Dermis lymphatic vessel endothelial cell (primary cell): ENCODE data around the gene TAS2R41. TPM values are rescaled to one million over a fixed set of nuclear protein-coding genes. Genes with fewer than 3 reads are reported as not detected.

Experiments
- total RNA-seq: library from RNA; depleted of rRNA; stranded (reverse); fragments of >200 nt; gene quantifications from 2 replicates; pipeline ENCODE4 v1.2.1, GENCODE V29; 2014

Gene TAS2R41, protein sequence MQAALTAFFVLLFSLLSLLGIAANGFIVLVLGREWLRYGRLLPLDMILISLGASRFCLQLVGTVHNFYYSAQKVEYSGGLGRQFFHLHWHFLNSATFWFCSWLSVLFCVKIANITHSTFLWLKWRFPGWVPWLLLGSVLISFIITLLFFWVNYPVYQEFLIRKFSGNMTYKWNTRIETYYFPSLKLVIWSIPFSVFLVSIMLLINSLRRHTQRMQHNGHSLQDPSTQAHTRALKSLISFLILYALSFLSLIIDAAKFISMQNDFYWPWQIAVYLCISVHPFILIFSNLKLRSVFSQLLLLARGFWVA
- total RNA-seq: not detected in 2 replicates

DNA sequence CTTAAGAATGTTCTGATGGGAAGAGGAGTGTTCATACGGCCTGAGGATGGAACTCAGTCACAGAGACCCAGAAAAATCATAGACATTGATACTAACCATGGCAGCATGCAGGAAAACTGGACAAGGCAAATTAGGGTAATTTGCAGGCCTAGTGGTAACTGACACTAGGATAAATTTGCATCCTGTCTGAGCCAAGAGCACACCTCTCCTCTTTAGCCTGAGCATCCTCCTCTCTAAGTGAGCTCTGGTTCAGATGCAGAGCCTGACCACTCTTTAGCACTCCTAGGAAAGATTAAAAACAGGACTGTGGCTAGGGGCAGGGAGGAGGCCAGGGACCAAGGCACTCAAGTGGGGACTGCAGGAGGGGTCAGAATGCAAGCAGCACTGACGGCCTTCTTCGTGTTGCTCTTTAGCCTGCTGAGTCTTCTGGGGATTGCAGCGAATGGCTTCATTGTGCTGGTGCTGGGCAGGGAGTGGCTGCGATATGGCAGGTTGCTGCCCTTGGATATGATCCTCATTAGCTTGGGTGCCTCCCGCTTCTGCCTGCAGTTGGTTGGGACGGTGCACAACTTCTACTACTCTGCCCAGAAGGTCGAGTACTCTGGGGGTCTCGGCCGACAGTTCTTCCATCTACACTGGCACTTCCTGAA lies at the start of gene TAS2R41:
Gene TAS2R41, plus strand, starts transcription at position 373 of the 650 bp plus-strand sequence. Its CDS starts 0 bp downstream, at position 373.

DNA sequence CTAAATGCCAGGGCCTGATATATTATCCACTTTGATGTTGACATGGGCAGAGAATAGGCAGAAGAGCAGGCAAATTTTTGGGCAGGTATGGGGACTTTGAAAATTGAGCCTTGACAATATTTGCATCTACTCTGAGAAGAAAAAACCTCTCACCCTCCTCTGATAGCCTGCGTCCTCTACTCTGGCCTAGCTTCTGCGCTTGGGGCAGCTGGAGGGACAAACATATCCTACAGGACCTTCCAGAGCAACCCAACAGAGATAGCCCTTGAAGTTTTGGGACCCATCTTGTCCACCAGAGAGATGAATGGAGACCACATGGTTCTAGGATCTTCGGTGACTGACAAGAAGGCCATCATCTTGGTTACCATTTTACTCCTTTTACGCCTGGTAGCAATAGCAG lies 34.5 kb upstream of the TAS2R41 start, which contains the start of gene TAS2R60:
Gene TAS2R60, plus strand, starts transcription at position 301 of the 400 bp plus-strand sequence. Its CDS starts 0 bp downstream, at position 301.

Other genes starting within 250 kb of the TAS2R41 start
- 66.9 and 81.5 TPM in 2 replicates for gene GSTK1, start 214.4 kb upstream of the TAS2R41 start, total RNA-seq
- not detected in 2 replicates for gene TMEM139, start 192.9 kb upstream of the TAS2R41 start, total RNA-seq
- 13.7 and 17.4 TPM in 2 replicates for gene CASP2, start 189.5 kb upstream of the TAS2R41 start, total RNA-seq
- not detected in 2 replicates for gene CLCN1, start 161.8 kb upstream of the TAS2R41 start, total RNA-seq
- gene FAM131B, start 115.2 kb upstream of the TAS2R41 start, total RNA-seq: 0.09 and 0.11 TPM in 2 replicates
- 10.4 and 11.5 TPM in 2 replicates for gene ZYX, start 96.5 kb upstream of the TAS2R41 start, total RNA-seq
- gene EPHA1, start 69.0 kb upstream of the TAS2R41 start, total RNA-seq: 0.11 and 0.17 TPM in 2 replicates
- not detected in 2 replicates for gene TAS2R60, start 34.4 kb upstream of the TAS2R41 start, total RNA-seq
- gene CTAGE15, start 93.9 kb downstream of the TAS2R41 start, total RNA-seq: 0.11 TPM in 1 of 2 replicates, not detected in the other
- 2.9 and 3.8 TPM in 2 replicates for gene TCAF2, start 143.1 kb downstream of the TAS2R41 start, total RNA-seq